Motor neuron (in vitro differentiated cells): ENCODE measurements around the gene STK24. TPM values are rescaled to one million over a fixed set of nuclear protein-coding genes. Genes with fewer than 3 reads are reported as not detected.

ENCODE experiments used
- ATAC-seq, 8 experiments: fragments of 200-7000 bp; cut with Tn5 transposase; replicated peaks in 6 of 8; 2 replicates each; pipeline ENCODE4 v1.8.0; 2021; ENCODE audit warnings: mild to moderate bottlenecking in 8 of 8, moderate library complexity in 8 of 8
- H3K27ac ChIP-seq, 2 donors: fragments of 250-450 bp; sonication (Bioruptor Pico); 2 replicates each; pipeline ENCODE4 v1.9.0; 2021; ENCODE audit warnings: antibody characterized with exemption in 2 of 2, mild to moderate bottlenecking in 2 of 2, moderate library complexity in 1 of 2
- H3K4me1 ChIP-seq, 2 donors: fragments of 250-450 bp; sonication (Bioruptor Pico); replicated peaks in 1 of 2; 2 replicates each; pipeline ENCODE4 v1.6.1; 2021; ENCODE audit warnings: antibody characterized with exemption in 2 of 2, mild to moderate bottlenecking in 2 of 2, moderate library complexity in 1 of 2
- H3K4me3 ChIP-seq, 5 donors: fragments of 250-450 bp; sonication (Bioruptor Pico); 2 replicates each; pipeline ENCODE4 v1.9.0; 2021; ENCODE audit warnings: antibody characterized with exemption in 5 of 5, mild to moderate bottlenecking in 5 of 5, moderate library complexity in 4 of 5
- WGBS, 10 experiments: fragments of 450-650 bp; shearing (Covaris generic); methylation state at CpG; one replicate each; pipeline ENCODE4 v1.0.0; 2022; 5-methylcytosine and 5-hydroxymethylcytosine counted together
- in situ Hi-C, 9 experiments: fragments of 400-800 bp; cut with MboI; loops; one replicate each; pipeline ENCODE4 v1.15.0; 2021; ENCODE audit warnings: low sequenced_read_pairs in 9 of 9, low pct_unique_long_range_greater_than_20kb in 2 of 9; ENCODE audit not compliant: unreplicated experiment in 9 of 9
- total RNA-seq, 8 experiments: library from RNA; unstranded; fragments of 300-600 nt; gene quantifications; 2 replicates each; pipeline versions ENCODE4 v1.2.3 to v1.2.4, GENCODE V29; 2022

The STK24 gene
- total RNA-seq, 8 experiments from 2014 or later: 25.9 to 60.0 (median 43.5) TPM

DNA sequence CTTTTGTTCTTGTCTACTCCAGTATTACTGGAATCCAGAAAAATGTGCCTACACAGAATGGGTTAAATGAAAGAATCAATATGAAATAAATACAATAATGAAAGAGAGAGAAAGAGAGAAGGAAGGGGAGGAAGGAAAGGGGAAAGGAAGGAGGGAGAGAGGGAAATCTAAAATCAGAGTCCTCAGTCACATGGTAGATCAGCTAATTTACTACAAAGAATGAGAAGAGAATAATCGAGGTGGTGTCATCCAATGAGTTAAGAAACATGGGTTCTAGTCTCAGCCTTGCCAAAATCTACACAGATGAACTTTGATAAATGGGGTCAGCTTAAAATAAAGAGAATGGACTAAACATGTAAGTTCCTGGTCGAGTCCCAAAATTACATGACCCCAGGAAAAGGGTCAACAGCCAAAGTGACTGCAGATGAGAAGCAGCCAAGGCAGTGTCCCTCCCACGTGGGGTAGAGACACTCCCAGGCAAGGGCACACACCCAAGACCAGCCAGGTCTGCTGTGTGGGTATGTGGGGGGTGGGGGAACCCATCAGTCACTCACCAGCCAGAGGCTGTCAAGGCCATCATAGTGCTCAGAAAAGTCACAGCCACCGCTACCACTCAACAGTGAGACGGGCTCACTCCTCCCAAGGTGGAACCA is 103.6 kb downstream of the STK24 start:
- H3K27ac ChIP-seq: no peak overlapping the region
- ATAC-seq: no peak

DNA sequence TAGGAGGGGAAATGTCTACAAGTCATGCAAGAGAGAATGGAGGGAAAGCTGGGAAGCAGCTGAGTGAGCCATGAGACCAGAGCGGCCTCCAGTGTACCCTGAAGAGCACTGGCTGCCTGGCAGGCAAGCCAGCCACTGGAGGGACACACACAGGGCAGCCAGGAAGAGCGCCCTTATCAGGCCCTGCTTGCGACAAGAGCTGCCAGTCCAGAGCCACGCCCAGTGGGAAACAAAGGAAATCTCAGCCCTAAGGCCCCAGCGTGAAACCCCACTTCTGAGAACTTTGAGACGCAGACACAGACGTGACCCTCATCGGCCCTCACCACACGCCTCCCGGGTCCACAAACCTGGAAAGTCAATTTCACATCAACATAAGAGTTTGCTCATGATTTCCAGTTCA is 105.0 kb downstream of the STK24 start:
- H3K27ac ChIP-seq: no peak overlapping the region
- ATAC-seq: no peak
- peaks cover 15 to 21% of the 10 kb centered on the region in 2 donors for H3K4me1 ChIP-seq
- H3K4me3 ChIP-seq: no peak overlapping the region
- WGBS, 10 experiments: 67 to 100% (median 79%) methylated on average over 1 to 10 of the region's 10 CpGs; no CpG with 5 or more reads in 5 of the 10 experiments
- in situ Hi-C loops: loop anchor here in 5 of 9 experiments (25.0 kb wide), 2 partner anchors 190 to 365 kb away; no protein-coding TSS in a partner anchor

More for the DNA sequence above, 103.6 kb downstream of the STK24 start:
- Histone ChIP-seq H3K4me1 (peaks cover 18 to 28% of the 10 kb centered on the region in 2 donors), H3K4me3 (no peak overlapping the region)
- 75 to 100% (median 86%) methylated on average over 1 to 3 of the region's 5 CpGs; no CpG with 5 or more reads in 6 of the 10 experiments for WGBS, 10 experiments
- in situ Hi-C loops: loop anchor here in 5 of 9 experiments (25.0 kb wide), 2 partner anchors 189 to 364 kb away; no protein-coding TSS in a partner anchor

DNA sequence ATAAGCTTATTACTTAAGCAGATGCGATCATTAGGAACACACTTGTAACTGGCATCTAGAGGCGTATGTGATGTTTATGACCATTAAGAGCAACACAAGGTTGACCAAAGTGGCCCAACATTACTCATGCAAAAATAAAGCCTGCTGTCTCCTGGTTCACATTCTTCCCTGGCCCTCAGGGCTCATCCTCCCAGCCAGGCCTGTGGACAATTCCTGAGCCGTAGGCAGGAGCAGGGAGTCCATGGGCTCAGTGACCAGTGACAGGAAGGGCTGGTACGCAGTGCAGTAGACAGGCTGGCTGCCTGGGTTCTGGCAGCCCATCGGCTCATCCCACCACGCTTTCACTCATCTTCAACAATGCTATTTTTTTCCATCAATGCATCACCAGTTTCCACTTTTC is 106.0 kb downstream of the STK24 start:
- Histone ChIP-seq H3K4me1 (peaks cover 10 to 12% of the 10 kb centered on the region in 2 donors), H3K27ac (no peak overlapping the region), H3K4me3 (no peak overlapping the region)
- in situ Hi-C loops: loop anchor here in 5 of 9 experiments (25.0 kb wide), 2 partner anchors 191 to 366 kb away; no protein-coding TSS in a partner anchor
- 60 to 100% (median 91%) methylated on average over 1 to 5 of the region's 6 CpGs; no CpG with 5 or more reads in 5 of the 10 experiments for WGBS, 10 experiments
- no peak for ATAC-seq

DNA sequence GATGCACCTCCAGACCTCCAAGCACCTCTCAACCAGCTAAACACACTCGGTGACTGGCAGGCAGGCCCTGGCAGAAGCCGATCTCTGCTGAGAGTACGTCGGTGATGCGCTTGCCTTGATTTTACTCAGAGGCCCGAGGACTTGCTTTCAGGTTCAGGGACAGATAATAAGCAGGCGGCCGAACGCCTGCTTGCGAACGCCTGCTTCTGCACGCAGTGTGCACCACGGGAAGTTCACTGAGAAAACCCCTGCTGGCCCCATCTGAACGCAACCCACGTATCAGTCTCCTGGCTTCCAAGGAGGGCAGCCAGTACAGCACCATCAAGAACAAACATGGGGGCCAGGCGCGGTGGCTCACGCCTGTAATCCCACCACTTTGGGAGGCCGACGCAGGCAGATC is 108.0 kb downstream of the STK24 start:
- ATAC-seq: no peak
- H3K4me1 ChIP-seq: no peaks in the 10 kb centered on the region
- no peak overlapping the region for H3K4me3 ChIP-seq
- no peak overlapping the region for H3K27ac ChIP-seq
- 82 to 100% (median 100%) methylated on average over 1 to 11 of the region's 20 CpGs; no CpG with 5 or more reads in 2 of the 10 experiments for WGBS, 10 experiments
- in situ Hi-C loops: loop anchor here in 5 of 9 experiments (25.0 kb wide), 2 partner anchors 193 to 368 kb away; no protein-coding TSS in a partner anchor

DNA sequence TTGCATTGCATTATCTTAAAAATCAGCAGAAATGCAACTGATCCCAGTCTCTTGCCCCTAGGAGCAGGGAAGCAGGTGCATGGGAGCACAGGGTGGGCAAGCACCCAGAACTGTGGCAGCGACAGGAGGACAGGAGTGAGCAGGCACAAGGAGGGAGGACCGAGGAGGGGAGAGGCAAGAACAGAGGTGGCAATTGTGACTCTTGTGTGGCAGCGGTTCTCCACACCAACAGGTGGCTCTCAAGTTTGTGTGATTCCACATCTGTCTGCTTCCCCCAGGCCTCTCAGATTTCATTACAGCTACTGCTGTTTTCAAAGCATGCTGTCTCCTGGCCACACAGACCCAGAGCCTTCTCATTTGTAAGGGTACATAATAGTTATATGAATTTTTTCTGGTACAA is 108.5 kb downstream of the STK24 start:
- Histone ChIP-seq H3K4me3 (no peak overlapping the region), H3K4me1 (no peaks in the 10 kb centered on the region), H3K27ac (no peak overlapping the region)
- in situ Hi-C loops: loop anchor here in 5 of 9 experiments (25.0 kb wide), 2 partner anchors 194 to 369 kb away; no protein-coding TSS in a partner anchor
- 52 to 80% (median 80%) methylated on average over 2 to 3 of the region's 3 CpGs; no CpG with 5 or more reads in 7 of the 10 experiments for WGBS, 10 experiments
- no peak for ATAC-seq

DNA sequence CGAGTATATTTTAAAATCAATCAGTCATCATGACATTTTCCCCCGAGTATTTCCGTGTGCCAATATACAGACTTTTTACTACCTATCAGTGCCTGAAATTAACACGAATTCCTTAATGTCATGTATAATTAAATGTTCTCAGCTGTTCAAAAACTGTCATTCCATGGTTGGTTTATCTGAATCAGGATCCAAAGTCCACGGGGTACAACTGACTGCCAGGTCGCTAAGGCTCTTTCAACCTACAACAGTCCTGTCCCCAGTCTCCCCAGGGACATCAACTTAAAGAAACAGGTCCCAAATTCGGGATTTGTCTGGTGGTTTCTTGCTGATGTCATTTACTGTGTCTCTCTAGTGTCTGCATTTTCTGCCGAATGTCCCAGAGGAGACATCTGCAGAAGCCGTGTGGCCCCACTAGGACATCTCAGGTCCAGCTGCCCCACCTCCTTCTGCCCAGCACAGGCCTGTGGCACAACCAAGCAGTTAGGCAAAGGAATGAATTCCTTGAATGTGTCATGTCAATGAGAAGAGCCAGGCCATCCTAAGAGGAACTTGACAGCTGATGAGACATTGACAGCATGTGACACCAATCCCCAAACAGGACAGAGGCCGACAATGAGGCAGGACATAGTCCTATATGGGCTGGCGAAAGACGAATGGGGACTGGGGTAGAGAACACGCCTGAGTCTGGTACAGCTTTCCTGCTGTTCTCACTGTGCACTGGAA is 109.5 kb downstream of the STK24 start:
- WGBS, 10 experiments: 40 to 98% (median 82%) methylated on average over 3 to 9 of the region's 13 CpGs; no CpG with 5 or more reads in 1 of the 10 experiments
- Histone ChIP-seq H3K4me1 (no peaks in the 10 kb centered on the region), H3K4me3 (no peak overlapping the region), H3K27ac (no peak overlapping the region)
- ATAC-seq: no peak
- in situ Hi-C loops: loop anchor here in 5 of 9 experiments (25.0 kb wide), 2 partner anchors 195 to 370 kb away; no protein-coding TSS in a partner anchor

DNA sequence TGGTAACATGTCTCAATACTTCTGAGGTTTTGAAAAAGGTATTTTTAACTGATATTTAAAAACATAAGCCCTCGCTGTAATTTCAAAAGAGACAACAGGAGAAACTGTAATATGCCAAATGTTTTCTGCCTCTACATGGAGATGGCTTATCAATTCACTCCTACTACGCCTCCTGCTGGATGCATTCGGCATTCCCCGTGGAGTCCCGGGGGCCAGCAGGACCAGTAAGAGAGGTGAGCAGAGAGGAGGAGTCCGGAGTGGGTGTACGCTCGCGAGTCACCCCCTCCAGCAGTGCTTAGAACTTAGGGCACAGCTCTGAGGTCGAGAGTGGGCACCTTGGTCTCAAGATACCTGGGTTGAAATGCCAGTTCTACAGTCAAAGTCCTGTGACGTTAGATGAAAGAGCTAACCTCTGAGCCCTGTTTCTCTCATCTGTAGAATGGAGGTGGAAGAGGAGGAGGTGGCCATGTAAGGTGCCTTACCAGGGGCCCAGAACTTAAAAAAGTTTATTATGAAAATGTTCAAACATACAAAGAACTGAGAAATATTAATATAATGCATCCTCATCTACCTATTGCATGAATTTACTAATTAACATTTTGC is 110.2 kb downstream of the STK24 start:
- no peak overlapping the region for H3K27ac ChIP-seq
- WGBS, 10 experiments: 14 to 82% (median 55%) methylated on average over 1 to 8 of the region's 11 CpGs; no CpG with 5 or more reads in 2 of the 10 experiments
- no peaks in the 10 kb centered on the region for H3K4me1 ChIP-seq
- H3K4me3 ChIP-seq: no peak overlapping the region
- peak in 4 of 8 experiments; percentile 55 to 90 (median 74) for ATAC-seq
- in situ Hi-C loops: loop anchor here in 5 of 9 experiments (25.0 kb wide), 2 partner anchors 196 to 371 kb away; no protein-coding TSS in a partner anchor

DNA sequence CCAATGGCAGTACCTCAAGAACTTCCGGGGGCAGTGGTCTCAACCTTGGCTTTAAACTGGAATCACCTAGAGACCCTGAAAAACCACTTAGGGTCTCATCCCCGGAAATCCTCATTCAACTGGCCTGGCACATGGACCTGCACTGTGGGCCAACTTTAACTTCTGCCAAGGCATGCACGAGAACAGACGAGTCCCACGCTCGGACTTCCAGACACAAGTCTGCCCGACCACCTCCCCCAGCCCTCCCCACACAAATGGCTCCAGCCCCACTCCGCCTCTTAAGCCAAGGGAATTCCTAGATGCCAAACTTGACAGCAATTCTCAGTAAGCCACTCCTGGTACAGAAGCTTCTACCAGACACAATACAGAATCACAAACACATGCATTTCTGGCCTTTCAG is 114.0 kb downstream of the STK24 start:
- 20 to 100% (median 88%) methylated on average over 1 to 6 of the region's 8 CpGs; no CpG with 5 or more reads in 6 of the 10 experiments for WGBS, 10 experiments
- ATAC-seq: no peak
- Histone ChIP-seq H3K4me3 (no peak overlapping the region), H3K27ac (no peak overlapping the region), H3K4me1 (peaks cover 0 to 6% of the 10 kb centered on the region in 2 donors)
- in situ Hi-C loops: loop anchor here in 5 of 9 experiments (25.0 kb wide), 2 partner anchors 199 to 374 kb away; no protein-coding TSS in a partner anchor

DNA sequence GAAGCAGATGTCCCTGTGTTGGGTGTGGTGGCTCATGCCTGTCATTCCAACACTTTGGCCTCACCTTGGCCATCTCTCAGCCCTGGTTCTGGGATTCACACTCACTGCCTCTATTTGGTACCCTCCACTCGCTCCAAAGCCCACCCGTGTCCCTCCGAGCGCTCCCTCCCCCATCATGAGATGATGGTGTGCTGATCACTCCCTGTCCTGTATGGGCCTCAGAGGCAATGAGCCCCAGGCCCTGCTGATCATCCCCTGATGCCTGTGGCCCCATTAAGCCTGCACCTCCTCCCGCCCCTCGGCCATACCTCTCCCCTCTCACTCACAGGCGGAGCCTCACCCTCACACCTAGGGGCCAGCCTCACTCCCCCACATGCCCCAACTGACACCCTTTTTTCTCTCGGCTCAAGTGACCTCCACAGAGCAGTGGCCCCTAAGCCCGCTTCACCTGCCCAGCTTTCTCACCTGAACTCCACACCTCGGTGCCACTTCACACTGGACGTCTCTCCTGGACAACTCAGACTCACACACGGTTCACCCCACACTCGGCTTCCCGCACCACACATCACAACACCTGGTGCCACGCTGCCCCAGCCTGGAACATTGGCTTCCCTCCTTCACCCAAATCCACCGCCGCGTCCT is 114.5 kb downstream of the STK24 start:
- no peak overlapping the region for H3K27ac ChIP-seq
- H3K4me3 ChIP-seq: no peak overlapping the region
- in situ Hi-C loops: loop anchor here in 5 of 9 experiments (25.0 kb wide), 2 partner anchors 200 to 375 kb away; no protein-coding TSS in a partner anchor
- peaks cover 0 to 6% of the 10 kb centered on the region in 2 donors for H3K4me1 ChIP-seq
- 83 to 100% (median 100%) methylated on average over 1 to 6 of the region's 18 CpGs; no CpG with 5 or more reads in 5 of the 10 experiments for WGBS, 10 experiments
- ATAC-seq: no peak

DNA sequence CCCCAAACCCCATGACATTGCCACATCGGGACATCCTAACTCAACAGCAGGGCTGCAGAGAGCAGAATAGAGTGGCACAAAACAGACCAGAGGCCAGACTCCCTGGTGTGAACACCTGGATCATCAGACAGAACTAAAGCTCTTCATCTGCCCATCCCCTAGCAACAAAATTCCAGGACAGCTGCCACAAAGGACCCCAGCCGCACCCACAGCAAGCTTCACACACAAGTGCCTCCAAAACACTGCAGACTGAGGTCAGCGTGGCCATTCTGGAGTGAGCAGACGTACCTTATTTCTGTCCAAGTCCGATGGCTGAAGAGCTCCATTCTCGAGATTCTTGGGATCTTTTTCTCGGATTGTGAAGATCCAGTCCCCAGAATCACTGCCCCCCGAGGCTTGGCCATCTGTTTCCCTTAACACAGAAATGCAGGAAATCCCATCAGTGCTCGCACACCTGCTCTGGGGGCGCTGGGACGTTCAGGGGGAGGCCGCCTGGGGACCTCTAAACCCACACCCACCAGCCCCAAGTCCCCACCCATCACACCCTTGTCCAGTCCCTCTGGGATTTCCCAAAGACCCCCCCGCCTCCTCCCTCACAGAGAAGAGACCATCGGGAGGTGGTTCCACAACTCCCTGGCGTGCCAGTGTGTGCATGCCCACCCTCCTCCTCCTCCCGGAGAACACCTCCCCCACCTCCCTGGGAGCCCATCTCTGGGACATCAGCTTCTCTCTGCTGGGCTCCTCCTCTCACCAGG is 115.2 kb downstream of the STK24 start:
- Histone ChIP-seq H3K27ac (no peak overlapping the region), H3K4me1 (peaks cover 0 to 6% of the 10 kb centered on the region in 2 donors), H3K4me3 (no peak overlapping the region)
- in situ Hi-C loops: loop anchor here in 5 of 9 experiments (25.0 kb wide), 2 partner anchors 201 to 376 kb away; no protein-coding TSS in a partner anchor
- WGBS, 10 experiments: 90 to 100% (median 96%) methylated on average over 2 to 6 of the region's 16 CpGs; no CpG with 5 or more reads in 7 of the 10 experiments
- no peak for ATAC-seq

DNA sequence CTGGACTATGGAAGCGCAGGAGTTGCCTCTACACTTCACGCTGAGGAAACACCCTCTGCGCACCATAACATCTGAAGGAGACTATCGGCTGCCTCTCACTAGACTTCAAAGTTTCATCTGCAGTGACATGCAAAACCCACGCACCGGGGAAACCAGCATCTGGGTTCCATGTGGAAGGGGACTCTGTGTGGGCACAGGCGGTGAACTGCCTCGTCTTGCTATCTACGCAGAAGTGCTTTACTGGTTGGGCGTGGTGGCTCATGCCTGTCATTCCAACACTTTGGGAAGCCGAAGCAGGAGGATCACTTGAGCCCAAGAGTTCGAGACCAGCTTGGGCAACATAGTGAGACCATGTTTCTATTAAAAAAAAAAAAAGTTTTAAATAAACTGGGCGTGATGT is 116.4 kb downstream of the STK24 start:
- in situ Hi-C loops: loop anchor here in 5 of 9 experiments (25.0 kb wide), 2 partner anchors 202 to 377 kb away; no protein-coding TSS in a partner anchor
- H3K4me1 ChIP-seq: peaks cover 4 to 13% of the 10 kb centered on the region in 2 donors
- H3K4me3 ChIP-seq: no peak overlapping the region
- H3K27ac ChIP-seq: no peak overlapping the region
- WGBS, 10 experiments: 45 to 100% (median 88%) methylated on average over 3 to 11 of the region's 13 CpGs; no CpG with 5 or more reads in 4 of the 10 experiments
- ATAC-seq: peak in 1 of 8 experiments; percentile 22
